KG1 (cell line): ENCODE results near the gene MED13L.
A peak's percentile ranks its signal among the peaks of the same experiment; 100 is the strongest.

Source experiments
- DNase-seq: peaks from one replicate; lab custom pipeline; 2025; lab: John Stamatoyannopoulos, UW

The MED13L gene

GRCh38 chr12:116277467-116278278 lies at the start of gene MED13L:
Gene MED13L (minus strand): TSS chr12:116277693. CDS start chr12:116277131, 562 bp downstream.
- DNase-seq: peak; percentile 76

- DNase-seq: no peak
Observed at GRCh38 chr12:116325336-116325664, 47.8 kb upstream of the MED13L start.

- no peak for DNase-seq
Observed at GRCh38 chr12:116324654-116325335, 47.3 kb upstream of the MED13L start.

GRCh38 chr12:116323406-116324386 lies 46.2 kb upstream of the MED13L start:
- no peak for DNase-seq

GRCh38 chr12:116321913-116322312 lies 44.4 kb upstream of the MED13L start:
- no peak for DNase-seq

- no peak for DNase-seq
Observed at GRCh38 chr12:116320791-116321217, 43.3 kb upstream of the MED13L start.

GRCh38 chr12:116319898-116320621 lies 42.6 kb upstream of the MED13L start:
- DNase-seq: peak; percentile 84

GRCh38 chr12:116319233-116319897 lies 41.9 kb upstream of the MED13L start:
- DNase-seq: no peak

- DNase-seq: no peak
Observed at GRCh38 chr12:116318576-116319232, 41.2 kb upstream of the MED13L start.

GRCh38 chr12:116317986-116318575 lies 40.6 kb upstream of the MED13L start:
- DNase-seq: no peak

- DNase-seq: no peak
Observed at GRCh38 chr12:116317139-116317538, 39.6 kb upstream of the MED13L start.

- no peak for DNase-seq
Observed at GRCh38 chr12:116314477-116314876, 37.0 kb upstream of the MED13L start.

- no peak for DNase-seq
Observed at GRCh38 chr12:116313194-116313927, 35.9 kb upstream of the MED13L start.

- DNase-seq: no peak
Observed at GRCh38 chr12:116310082-116310481, 32.6 kb upstream of the MED13L start.

- DNase-seq: no peak
Observed at GRCh38 chr12:116309343-116309742, 31.9 kb upstream of the MED13L start.

GRCh38 chr12:116308647-116309046 lies 31.2 kb upstream of the MED13L start:
- no peak for DNase-seq

GRCh38 chr12:116306968-116307367 lies 29.5 kb upstream of the MED13L start:
- no peak for DNase-seq

GRCh38 chr12:116306506-116306905 lies 29.0 kb upstream of the MED13L start:
- no peak for DNase-seq

GRCh38 chr12:116304621-116305020 lies 27.1 kb upstream of the MED13L start:
- no peak for DNase-seq
